Stomach (tissue), 9 donors: ENCODE measurements around the gene SCN10A. TPM values are rescaled to one million over a fixed set of nuclear protein-coding genes. Genes with fewer than 3 reads are reported as not detected.
A peak's percentile ranks its signal among the peaks of the same experiment; 100 is the strongest.

ENCODE experiments used
- DNase-seq, 2 donors: peaks; one replicate each; pipeline versions ENCODE4 v3.0.0 to v3.0.0-alpha.2; 2013 to 2019
- H3K27ac ChIP-seq, 5 donors: fragments of 200-600 bp in 4 of 5; sonication (generic) in 4 of 5; one replicate each; pipeline ENCODE4 v1.5.1; 2013 to 2019; ENCODE audit warnings: mild to moderate bottlenecking in 1 of 5, moderate library complexity in 1 of 5
- H3K27me3 ChIP-seq, 3 donors: fragments of 200-600 bp; sonication (generic); one replicate each; pipeline ENCODE4 v1.5.1; 2017 to 2019; ENCODE audit warnings: mixed run types in 1 of 3
- H3K36me3 ChIP-seq, 4 donors: fragments of 200-600 bp; sonication (generic); 1 replicate in 3 of 4; 2 replicates in 1 of 4; pipeline ENCODE4 v1.5.1; 2016 to 2019
- H3K4me1 ChIP-seq, 4 donors: fragments of 200-600 bp; sonication (generic); one replicate each; pipeline ENCODE4 v1.5.1; 2016 to 2019
- H3K4me3 ChIP-seq, 4 donors: fragments of 200-600 bp; sonication (generic) in 3 of 4; one replicate each; pipeline ENCODE4 v1.5.1; 2016 to 2019; ENCODE audit warnings: mild to moderate bottlenecking in 1 of 4
- H3K9me3 ChIP-seq, 4 donors: fragments of 200-600 bp; sonication (generic); one replicate each; pipeline ENCODE4 v1.5.1; 2016 to 2019
- EP300 ChIP-seq: sonication (generic); formaldehyde crosslinking; IDR thresholded peaks from one replicate; pipeline ENCODE4 v1.6.1; 2017; ENCODE audit warnings: antibody characterized with exemption
- POLR2A ChIP-seq, 4 donors: fragments of 450-650 bp; IDR thresholded peaks; one replicate each; pipeline ENCODE4 v1.6.1; 2016; ENCODE audit warnings: antibody characterized with exemption in 4 of 4, control low read depth in 2 of 4, mild to moderate bottlenecking in 1 of 4, moderate library complexity in 1 of 4
- POLR2AphosphoS5 ChIP-seq, 3 donors: sonication (generic); formaldehyde crosslinking; IDR thresholded peaks; one replicate each; pipeline ENCODE4 v1.6.1; 2016; ENCODE audit warnings: antibody characterized with exemption in 3 of 3
- WGBS, 5 donors: extraction: QIAGEN DNeasy Blood & Tissue Kit in 3 of 5; methylation state at CpG; one replicate each; pipeline versions ENCODE4 v1.1.5 to v1.1.7; 2013 to 2018; 5-methylcytosine and 5-hydroxymethylcytosine counted together
- intact Hi-C: fragments of 100-400 bp; cut with DNase I; formaldehyde crosslinking; loops from one replicate; pipeline ENCODE4 v1.15.1; 2023; ENCODE audit warnings: low total_unique reads
- polyA plus RNA-seq, 3 donors: library from polyadenylated mRNA; stranded (reverse); fragments of 200-250 nt; gene quantifications; one replicate each; pipeline ENCODE4 v1.2.3, GENCODE V29; 2013
- total RNA-seq, 5 donors: library from RNA; depleted of rRNA; stranded (reverse); fragments of >200 nt; gene quantifications; one replicate each; pipeline versions ENCODE4 v1.1.0 to v1.2.3, GENCODE V29; 2014 to 2016
- TF ChIP-seq, protein P1 (sequence below), 7 experiments: fragments of 450-650 bp in 4 of 7; fragments of 200-600 bp in 3 of 7; sonication (generic) in 3 of 7; IDR thresholded peaks; one replicate each; pipeline ENCODE4 v1.5.1; 2016 to 2019; ENCODE audit warnings: antibody characterized with exemption in 7 of 7, control low read depth in 2 of 7, mild to moderate bottlenecking in 1 of 7
- donor health status: healthy with polysubstance abuse.
- donor health status: Bipolar disorder and iron deficiency.
- donor health status: healthy.

Gene SCN10A
- total and polyA plus RNA-seq, 8 donors, result not detected

DNA sequence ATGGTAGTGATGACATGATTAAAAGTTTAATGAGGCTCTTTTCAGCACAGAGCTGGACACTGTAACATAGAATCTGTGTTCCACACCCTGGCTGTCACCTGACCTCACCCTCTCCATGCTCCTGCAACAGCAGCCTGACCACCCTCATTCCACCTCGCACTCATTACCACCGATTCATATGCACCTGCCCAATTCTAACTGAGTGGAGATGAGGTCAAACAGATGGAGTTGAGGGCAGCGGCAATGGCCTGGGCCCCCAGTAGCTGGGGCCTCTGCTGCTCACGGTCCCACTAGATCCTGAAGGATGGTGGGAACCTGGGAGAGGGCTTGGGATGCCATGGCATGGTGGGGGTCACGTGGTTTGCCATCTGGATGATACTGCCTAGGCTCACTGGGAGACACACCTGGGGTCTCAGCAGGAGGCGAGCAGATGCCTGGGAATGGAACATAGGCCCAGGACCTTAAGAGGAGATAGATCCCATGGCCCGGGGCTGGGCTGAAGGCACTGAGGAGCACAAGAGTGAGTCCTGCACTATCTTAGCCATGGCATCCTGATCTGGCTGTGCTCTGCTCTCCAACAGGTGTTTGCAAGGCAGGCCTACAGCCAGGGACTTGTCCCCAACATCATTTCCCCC lies 167.9 kb downstream of the SCN10A start:
- Histone ChIP-seq H3K4me3 (peak overlapping the region in 1 of 4 donors; percentile 58), H3K9me3 (no peaks in the 10 kb centered on the region), H3K36me3 (no peaks in the 10 kb centered on the region), H3K4me1 (peaks cover 15 to 28% (median 22%) of the 10 kb centered on the region in 4 donors), H3K27me3 (peaks cover 0 to 88% (median 32%) of the 10 kb centered on the region in 3 donors), H3K27ac (no peak overlapping the region)
- TF ChIP-seq POLR2A (IDR thresholded peaks at IDR 0.05) (no peak), EP300 (no peak), POLR2AphosphoS5 (IDR thresholded peaks at IDR 0.05) (no peak)
- TF ChIP-seq, protein P1, sequence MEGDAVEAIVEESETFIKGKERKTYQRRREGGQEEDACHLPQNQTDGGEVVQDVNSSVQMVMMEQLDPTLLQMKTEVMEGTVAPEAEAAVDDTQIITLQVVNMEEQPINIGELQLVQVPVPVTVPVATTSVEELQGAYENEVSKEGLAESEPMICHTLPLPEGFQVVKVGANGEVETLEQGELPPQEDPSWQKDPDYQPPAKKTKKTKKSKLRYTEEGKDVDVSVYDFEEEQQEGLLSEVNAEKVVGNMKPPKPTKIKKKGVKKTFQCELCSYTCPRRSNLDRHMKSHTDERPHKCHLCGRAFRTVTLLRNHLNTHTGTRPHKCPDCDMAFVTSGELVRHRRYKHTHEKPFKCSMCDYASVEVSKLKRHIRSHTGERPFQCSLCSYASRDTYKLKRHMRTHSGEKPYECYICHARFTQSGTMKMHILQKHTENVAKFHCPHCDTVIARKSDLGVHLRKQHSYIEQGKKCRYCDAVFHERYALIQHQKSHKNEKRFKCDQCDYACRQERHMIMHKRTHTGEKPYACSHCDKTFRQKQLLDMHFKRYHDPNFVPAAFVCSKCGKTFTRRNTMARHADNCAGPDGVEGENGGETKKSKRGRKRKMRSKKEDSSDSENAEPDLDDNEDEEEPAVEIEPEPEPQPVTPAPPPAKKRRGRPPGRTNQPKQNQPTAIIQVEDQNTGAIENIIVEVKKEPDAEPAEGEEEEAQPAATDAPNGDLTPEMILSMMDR (IDR thresholded peaks at IDR 0.05), result no peak
- 90 to 94% (median 93%) methylated on average over 7 of the region's 7 CpGs for WGBS, 5 donors
- intact Hi-C loops, result no loop called here
- no peak for DNase-seq

DNA sequence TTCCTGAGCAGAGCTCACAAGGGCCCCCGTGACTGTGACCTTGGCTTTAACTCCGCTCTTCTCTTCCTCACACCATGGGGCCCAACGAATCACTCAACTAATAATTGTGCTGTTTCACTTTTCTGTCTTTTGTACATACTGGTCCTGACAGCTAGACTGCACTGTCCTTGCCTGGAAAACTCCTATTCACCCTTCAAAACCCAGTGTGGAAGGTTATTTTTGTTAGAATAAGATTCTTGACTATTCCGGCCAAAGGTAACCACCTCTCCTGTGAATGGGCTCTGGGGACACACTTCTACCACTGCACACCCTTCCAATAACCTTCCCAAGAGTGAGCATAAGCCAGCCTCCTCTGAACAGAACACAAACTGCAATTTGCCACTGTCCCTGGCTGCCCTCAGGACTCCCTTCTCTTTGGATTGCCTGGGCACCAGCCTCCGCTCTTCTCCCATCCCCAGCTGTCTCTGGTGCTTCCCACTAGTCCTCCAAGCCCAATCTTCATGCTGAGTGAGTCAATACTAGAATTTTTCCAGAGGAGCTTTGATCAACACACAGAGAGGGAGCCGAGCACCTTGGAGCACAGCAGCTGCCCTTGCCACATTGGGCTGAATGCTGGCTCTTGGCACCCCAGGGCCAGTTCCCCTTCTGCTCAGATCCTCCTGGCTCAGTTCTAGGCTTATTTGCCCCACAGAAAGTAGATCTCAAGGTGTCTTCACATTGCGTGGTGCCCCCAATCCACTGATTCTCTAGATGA lies 168.6 kb downstream of the SCN10A start:
- no peak for DNase-seq
- H3K4me1 ChIP-seq, result peaks cover 15 to 28% (median 22%) of the 10 kb centered on the region in 4 donors
- no peak for TF ChIP-seq POLR2AphosphoS5 (IDR thresholded peaks at IDR 0.05)
- TF ChIP-seq, protein P1 (IDR thresholded peaks at IDR 0.05), result no peak
- no peak for TF ChIP-seq POLR2A (IDR thresholded peaks at IDR 0.05)
- TF ChIP-seq EP300, result no peak
- no peaks in the 10 kb centered on the region for H3K9me3 ChIP-seq
- H3K36me3 ChIP-seq, result no peaks in the 10 kb centered on the region
- peaks cover 0 to 87% (median 32%) of the 10 kb centered on the region in 3 donors for H3K27me3 ChIP-seq
- 83 to 91% (median 88%) methylated on average over 7 of the region's 7 CpGs for WGBS, 5 donors
- no peak overlapping the region for H3K27ac ChIP-seq
- intact Hi-C loops, result no loop called here
- no peak overlapping the region for H3K4me3 ChIP-seq

Other genes with a start within 250 kb of the SCN10A start
- 1 to 10 TPM in 1 of 5 donors, under 1 TPM in 1, not detected in 3; 0.14 to 1.1 TPM for gene SCN5A, start 166.5 kb downstream of the SCN10A start, total RNA-seq
- gene SCN5A, start 166.5 kb downstream of the SCN10A start, polyA plus RNA-seq, result under 1 TPM in 2 of 3 donors, not detected in 1; 0.05 to 0.06 TPM
- 1 to 10 TPM in 1 of 5 donors, under 1 TPM in 1, not detected in 3; 0.14 to 1.1 TPM for gene SCN11A, start 235.7 kb upstream of the SCN10A start, total RNA-seq
- gene SCN11A, start 235.7 kb upstream of the SCN10A start, polyA plus RNA-seq, result under 1 TPM in 1 of 3 donors, not detected in 2; 0.15 TPM
- gene WDR48, start 235.8 kb upstream of the SCN10A start, total RNA-seq, result 10 to 100 TPM in 3 of 5 donors, 1 to 10 TPM in 2; 4.3 to 89.7 (median 17.0) TPM
- 10 to 100 TPM; 11.6 to 15.1 (median 11.6) TPM for gene WDR48, start 235.8 kb upstream of the SCN10A start, polyA plus RNA-seq